HepG2 (cell line): Measurements from ENCODE around the gene GAL3ST3. TPM values are rescaled to one million over a fixed set of nuclear protein-coding genes. Genes with fewer than 3 reads are reported as not detected.

Experiments
- AHR ChIP-seq: IDR thresholded peaks from 2 replicates; pipeline ENCODE4 v1.6.1; 2018; ENCODE audit warnings: missing genetic modification reagents, missing compliant biosample characterization
- CHD2 ChIP-seq: IDR thresholded peaks from 2 replicates; pipeline ENCODE4 v1.6.1; 2011; ENCODE audit warnings: low read depth, low read length, improper control_type of control experiment
- EZH2 ChIP-seq: conservative IDR thresholded peaks from 2 replicates; pipeline ENCODE4 v1.6.1; 2012; ENCODE audit warnings: mild to moderate bottlenecking, low read depth, low read length, moderate library complexity
- FOXA1 ChIP-seq, 2 experiments: fragments of 450-650 bp in 1 of 2; sonication (generic) in 1 of 2; formaldehyde crosslinking in 1 of 2; IDR thresholded peaks; 2 replicates each; pipeline versions ENCODE4 v1.4.0 to v1.6.1; 2016 to 2020; ENCODE audit warnings: missing genetic modification reagents in 1 of 2
- IKZF5 ChIP-seq: IDR thresholded peaks from 2 replicates; pipeline ENCODE4 v1.6.1; 2018; ENCODE audit warnings: missing genetic modification reagents, mild to moderate bottlenecking, missing compliant biosample characterization
- JUND ChIP-seq: sonication (generic); formaldehyde crosslinking; IDR thresholded peaks from 2 replicates; pipeline ENCODE4 v1.8.0; 2022; ENCODE audit warnings: mild to moderate bottlenecking, missing genetic modification reagents
- KDM3A ChIP-seq: IDR thresholded peaks from 2 replicates; pipeline ENCODE4 v1.6.1; 2018; ENCODE audit warnings: low read depth, missing compliant biosample characterization
- KLF6 ChIP-seq: IDR thresholded peaks from 2 replicates; pipeline ENCODE4 v1.8.0; 2016; ENCODE audit warnings: missing biosample characterization, missing genetic modification reagents
- KMT2B ChIP-seq: IDR thresholded peaks from 2 replicates; pipeline ENCODE4 v1.6.1; 2016; ENCODE audit warnings: missing genetic modification reagents, missing compliant biosample characterization
- MBNL3 ChIP-seq: fragments of 250-450 bp; sonication (Bioruptor Pico); conservative IDR thresholded peaks from 2 replicates; pipeline ENCODE4 v1.8.0; 2022; ENCODE audit warnings: mild to moderate bottlenecking, inconsistent platforms
- MYC ChIP-seq: sonication (generic); formaldehyde crosslinking; IDR thresholded peaks from 2 replicates; pipeline ENCODE4 v1.9.0; 2021; ENCODE audit warnings: missing genetic modification reagents, borderline replicate concordance
- NFIB ChIP-seq: sonication (generic); formaldehyde crosslinking; IDR thresholded peaks from 2 replicates; pipeline ENCODE4 v1.9.0; 2021; ENCODE audit warnings: missing genetic modification reagents, mild to moderate bottlenecking, borderline replicate concordance
- NR2C2 ChIP-seq: sonication (generic); formaldehyde crosslinking; IDR thresholded peaks from 2 replicates; pipeline ENCODE4 v1.4.0; 2020; ENCODE audit warnings: missing genetic modification reagents, mild to moderate bottlenecking, moderate library complexity, borderline replicate concordance
- PCBP2 ChIP-seq: fragments of 200-400 bp; formaldehyde crosslinking; optimal IDR thresholded peaks from 2 replicates; pipeline ENCODE3; 2018; ENCODE audit warnings: low read length, low read depth; ENCODE audit not compliant: poor library complexity, severe bottlenecking
- PLRG1 ChIP-seq: fragments of 450-650 bp; conservative IDR thresholded peaks from 2 replicates; pipeline ENCODE4 v1.6.1; 2016
- RFX1 ChIP-seq: fragments of 450-650 bp; IDR thresholded peaks from 2 replicates; pipeline ENCODE4 v1.6.1; 2017
- SRSF4 ChIP-seq: fragments of 200-400 bp; formaldehyde crosslinking; IDR thresholded peaks from one replicate; pipeline ENCODE4 v1.6.1; 2018; ENCODE audit warnings: mild to moderate bottlenecking, low read depth, low read length, moderate library complexity; ENCODE audit not compliant: poor library complexity, severe bottlenecking
- YEATS4 ChIP-seq: sonication (generic); formaldehyde crosslinking; IDR thresholded peaks from 2 replicates; pipeline ENCODE4 v1.4.0; 2020; ENCODE audit warnings: missing genetic modification reagents, borderline replicate concordance
- ZBTB21 ChIP-seq: sonication (generic); formaldehyde crosslinking; IDR thresholded peaks from 2 replicates; pipeline ENCODE4 v1.4.0; 2020; ENCODE audit warnings: missing genetic modification reagents
- ZBTB44 ChIP-seq: sonication (generic); formaldehyde crosslinking; IDR thresholded peaks from 2 replicates; pipeline ENCODE4 v1.4.0; 2020; ENCODE audit warnings: missing genetic modification reagents
- ZFP36L1 ChIP-seq: sonication (generic); formaldehyde crosslinking; IDR thresholded peaks from 2 replicates; pipeline ENCODE4 v1.8.0; 2022; ENCODE audit warnings: mild to moderate bottlenecking, missing genetic modification reagents, moderate library complexity
- ZFP41 ChIP-seq: sonication (generic); formaldehyde crosslinking; IDR thresholded peaks from 2 replicates; pipeline ENCODE4 v1.4.0; 2020; ENCODE audit warnings: mild to moderate bottlenecking, missing genetic modification reagents, borderline replicate concordance
- ZNF251 ChIP-seq: sonication (generic); formaldehyde crosslinking; IDR thresholded peaks from 2 replicates; pipeline ENCODE4 v1.9.0; 2021; ENCODE audit warnings: mild to moderate bottlenecking, missing genetic modification reagents
- ZNF382 ChIP-seq: sonication (generic); formaldehyde crosslinking; IDR thresholded peaks from 2 replicates; pipeline ENCODE4 v1.5.0; 2020; ENCODE audit warnings: missing genetic modification reagents, mild to moderate bottlenecking, borderline replicate concordance
- ZNF44 ChIP-seq: sonication (generic); formaldehyde crosslinking; IDR thresholded peaks from 2 replicates; pipeline ENCODE4 v1.5.1; 2020; ENCODE audit warnings: mild to moderate bottlenecking, missing genetic modification reagents
- ZNF451 ChIP-seq: sonication (generic); formaldehyde crosslinking; IDR thresholded peaks from 2 replicates; pipeline ENCODE4 v1.5.0; 2020; ENCODE audit warnings: mild to moderate bottlenecking, missing genetic modification reagents
- ZNF740 ChIP-seq: sonication (generic); formaldehyde crosslinking; IDR thresholded peaks from 2 replicates; pipeline ENCODE4 v1.4.0; 2020; ENCODE audit warnings: missing genetic modification reagents
- ZNF775 ChIP-seq: sonication (generic); formaldehyde crosslinking; IDR thresholded peaks from 2 replicates; pipeline ENCODE4 v1.4.0; 2020; ENCODE audit warnings: missing genetic modification reagents, mild to moderate bottlenecking, moderate library complexity, borderline replicate concordance
- ZSCAN12 ChIP-seq: sonication (generic); formaldehyde crosslinking; IDR thresholded peaks from 2 replicates; pipeline ENCODE4 v1.9.0; 2021; ENCODE audit warnings: mild to moderate bottlenecking, missing genetic modification reagents
- ZSCAN9 ChIP-seq: IDR thresholded peaks from 2 replicates; pipeline ENCODE4 v1.6.1; 2016; ENCODE audit warnings: borderline replicate concordance
- polyA plus RNA-seq, 8 experiments: library from polyadenylated mRNA; depleted of rRNA in 3 of 8; stranded (reverse) in 7 of 8; unstranded in 1 of 8; fragments of >200 nt; fragmentation: Illumina TruSeq in 4 of 8; extraction: Trizol in 4 of 8; gene quantifications; 2 replicates each; pipeline versions ENCODE4 v1.2.1 to v1.2.3, GENCODE V29; 2011 to 2016; ENCODE audit warnings: low read depth in 4 of 8, missing spikeins in 1 of 8, mixed read lengths in 1 of 8; ENCODE audit not compliant: insufficient read depth in 1 of 8
- total RNA-seq, 5 experiments: library from RNA; depleted of rRNA; stranded (reverse); fragments of >200 nt; fragmentation: Illumina TruSeq; extraction: Trizol; gene quantifications; 2 replicates each; pipeline ENCODE4 v1.2.3, GENCODE V29; 2016; ENCODE audit warnings: low read depth in 1 of 5

GAL3ST3 gene
- total and polyA plus RNA-seq, 2 of the 13 experiments (the other 11 are each of a cell fraction or from before 2014, with no cell fraction given): not detected

- no peak for TF ChIP-seq ZFP36L1 (CRISPR knock-in tag)
- no peak for TF ChIP-seq KLF6 (CRISPR knock-in tag)
- no peak for TF ChIP-seq KMT2B (CRISPR knock-in tag)
- no peak for TF ChIP-seq ZNF740
- no peak for TF ChIP-seq KDM3A (CRISPR knock-in tag)
- TF ChIP-seq PCBP2: no peak
- TF ChIP-seq ZNF775 (CRISPR knock-in tag): no peak
- TF ChIP-seq ZSCAN9 (CRISPR knock-in tag): peak; percentile 29; the same call in 1 of the 2 replicates
- no peak for TF ChIP-seq ZBTB44 (CRISPR knock-in tag)
- no peak for TF ChIP-seq NFIB (CRISPR knock-in tag)
- no peak; the same call in 1 of the 2 replicates for TF ChIP-seq NR2C2 (CRISPR knock-in tag)
- peak; percentile 48; the same call in 1 of the 2 replicates for TF ChIP-seq MYC (CRISPR knock-in tag)
- TF ChIP-seq JUND (CRISPR knock-in tag): no peak
- TF ChIP-seq SRSF4: no peak
- peak; percentile 35; the same call in 1 of the 2 replicates for TF ChIP-seq YEATS4 (CRISPR knock-in tag)
- TF ChIP-seq ZNF251 (CRISPR knock-in tag): no peak
- no peak for TF ChIP-seq ZNF451 (CRISPR knock-in tag)
- TF ChIP-seq FOXA1 (IDR thresholded peaks at IDR 0.05): no peak
- TF ChIP-seq FOXA1 (CRISPR knock-in tag; IDR thresholded peaks at IDR 0.05): no peak
- no peak for TF ChIP-seq RFX1
- no peak for TF ChIP-seq ZSCAN12 (CRISPR knock-in tag)
- no peak for TF ChIP-seq AHR (CRISPR knock-in tag)
- no peak for TF ChIP-seq ZNF382 (CRISPR knock-in tag)
- TF ChIP-seq CHD2: no peak
- TF ChIP-seq ZFP41: no peak
- no peak for TF ChIP-seq MBNL3 (CRISPR knock-in tag)
- no peak for TF ChIP-seq PLRG1
- no peak for TF ChIP-seq ZBTB21
- no peak for TF ChIP-seq EZH2
- 0 out of 2 replicates have a peak, but pooled peaks have one; percentile 37 for TF ChIP-seq IKZF5 (CRISPR knock-in tag)
- no peak for TF ChIP-seq ZNF44
These were observed 21.0 kb upstream of the GAL3ST3 start, which contains the start of gene PACS1 (continued) for GRCh38 chr11:66069715-66070603.
